Colonic mucosa (tissue), 4 donors: ENCODE data around the gene LAMP5. TPM values are rescaled to one million over a fixed set of nuclear protein-coding genes. Genes with fewer than 3 reads are reported as not detected.

ENCODE experiments used
- DNase-seq: peaks from one replicate; pipeline ENCODE4 v3.0.0-alpha.2; 2020
- H3K27ac ChIP-seq: fragments of 200-600 bp; one replicate; pipeline ENCODE4 v1.8.0; 2021
- H3K27me3 ChIP-seq: fragments of 200-600 bp; one replicate; pipeline ENCODE4 v1.8.0; 2021
- H3K36me3 ChIP-seq: fragments of 200-600 bp; one replicate; pipeline ENCODE4 v1.8.0; 2021
- H3K4me1 ChIP-seq: fragments of 200-600 bp; one replicate; pipeline ENCODE4 v1.8.0; 2021; ENCODE audit warnings: mild to moderate bottlenecking
- H3K4me3 ChIP-seq: fragments of 200-600 bp; one replicate; pipeline ENCODE4 v1.8.0; 2021
- H3K9ac ChIP-seq, 2 donors: one replicate each; pipeline ENCODE4 v1.7.0; 2013; ENCODE audit warnings: control low read depth in 2 of 2, low read depth in 2 of 2, low read length in 2 of 2
- H3K9me3 ChIP-seq: fragments of 200-600 bp; one replicate; pipeline ENCODE4 v1.8.0; 2021
- CTCF ChIP-seq: fragments of 200-600 bp; IDR thresholded peaks from one replicate; pipeline ENCODE4 v1.8.0; 2022; ENCODE audit warnings: antibody characterized with exemption, mild to moderate bottlenecking
- intact Hi-C: fragments of 100-400 bp; cut with DNase I; formaldehyde crosslinking; loops from one replicate; pipeline ENCODE4 v1.14.1; 2022
- total RNA-seq, 2 donors: library from RNA; stranded (reverse); fragmentation: NEBNext Ultra II Directional in 1 of 2; extraction: Animal tissue kit (Norgen Biotek cat#: 25700) in 1 of 2; gene quantifications; one replicate each; pipeline ENCODE4 v1.2.1, GENCODE V29; 2021
- donor health status: healthy.
- donor health status: DM: no; HTN: no; CAD: no.
- donor health status: DM: no; HTN: no; CAD: no.

Gene LAMP5
- total RNA-seq, 2 donors from 2014 or later: 0.30 to 0.32 TPM

GRCh38 chr20:9532069-9532838 is 17.9 kb downstream of the LAMP5 start:
- Histone ChIP-seq H3K36me3 (no peaks in the 10 kb centered on the region), H3K27me3 (no peaks in the 10 kb centered on the region), H3K27ac (no peak overlapping the region), H3K4me1 (no peaks in the 10 kb centered on the region), H3K4me3 (no peak overlapping the region), H3K9ac (no peak overlapping the region), H3K9me3 (no peaks in the 10 kb centered on the region)
- DNase-seq: no peak
- intact Hi-C loops: no loop called here
- no peak for TF ChIP-seq CTCF

DNA sequence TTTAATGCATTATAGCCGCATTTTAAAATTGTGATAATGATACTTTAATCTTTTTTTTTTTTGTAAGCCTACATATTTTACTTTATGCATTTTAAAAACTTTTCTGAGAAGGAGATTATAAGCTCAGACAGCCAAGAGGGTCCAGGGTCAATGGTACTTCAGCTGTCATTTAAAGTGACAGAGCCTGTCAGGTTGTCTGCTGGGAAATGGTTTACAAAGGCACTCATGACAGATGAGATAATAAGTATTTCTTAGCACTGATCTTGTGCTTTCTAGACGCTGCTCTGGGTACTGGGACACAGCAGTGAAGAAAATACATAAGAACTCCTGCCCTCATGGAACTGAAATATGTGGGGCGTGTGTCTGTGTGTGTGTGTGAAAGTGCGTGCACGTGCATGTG is 19.6 kb downstream of the LAMP5 start:
- H3K4me1 ChIP-seq: no peaks in the 10 kb centered on the region
- no peak overlapping the region for H3K4me3 ChIP-seq
- H3K27ac ChIP-seq: no peak overlapping the region
- intact Hi-C loops: no loop called here
- no peaks in the 10 kb centered on the region for H3K9me3 ChIP-seq
- H3K9ac ChIP-seq: no peak overlapping the region
- DNase-seq: no peak
- no peaks in the 10 kb centered on the region for H3K36me3 ChIP-seq
- no peaks in the 10 kb centered on the region for H3K27me3 ChIP-seq
- TF ChIP-seq CTCF: no peak

DNA sequence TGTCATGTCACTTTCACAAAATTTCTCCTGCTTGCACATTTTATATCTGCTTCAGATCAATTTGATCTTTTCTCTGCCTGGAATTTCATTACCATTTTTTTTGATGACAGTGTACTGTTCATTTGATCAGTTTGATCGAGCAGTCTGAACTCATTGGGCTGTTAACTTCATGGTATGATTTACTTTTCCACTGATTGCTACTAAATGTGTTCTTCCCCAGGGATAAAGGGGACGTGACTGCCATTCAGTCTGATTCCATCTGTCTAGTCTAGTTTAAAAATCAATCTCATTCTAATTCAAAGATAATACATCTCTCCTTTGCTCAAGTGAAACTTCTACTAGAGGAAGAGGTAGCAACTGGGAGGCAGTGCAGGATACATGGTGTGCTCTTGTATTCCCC is 21.1 kb downstream of the LAMP5 start:
- TF ChIP-seq CTCF: no peak
- H3K4me3 ChIP-seq: no peak overlapping the region
- H3K9ac ChIP-seq: no peak overlapping the region
- H3K9me3 ChIP-seq: no peaks in the 10 kb centered on the region
- H3K36me3 ChIP-seq: no peaks in the 10 kb centered on the region
- no peaks in the 10 kb centered on the region for H3K27me3 ChIP-seq
- no peak for DNase-seq
- intact Hi-C loops: no loop called here
- no peak overlapping the region for H3K27ac ChIP-seq
- H3K4me1 ChIP-seq: no peaks in the 10 kb centered on the region

DNA sequence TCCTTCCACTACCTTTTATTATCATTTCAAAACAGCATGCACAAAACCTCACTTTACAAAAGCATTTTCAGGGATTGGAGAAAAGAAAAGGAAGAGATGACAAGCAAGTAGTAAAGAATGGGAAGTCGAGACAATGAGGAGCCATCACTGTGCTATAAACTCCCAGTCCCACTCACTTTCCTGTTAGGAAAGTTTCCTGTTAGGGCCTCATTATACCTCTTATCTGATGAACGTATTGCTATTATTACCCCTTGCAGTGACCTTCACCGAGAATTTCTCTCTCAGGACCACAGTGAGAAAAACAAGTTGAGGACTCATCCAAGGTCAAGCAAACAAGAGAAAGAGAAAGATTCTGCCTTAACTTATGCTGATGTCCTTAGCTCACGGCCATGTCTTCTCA is 28.8 kb downstream of the LAMP5 start:
- Histone ChIP-seq H3K4me1 (no peaks in the 10 kb centered on the region), H3K9ac (no peak overlapping the region), H3K27ac (no peak overlapping the region), H3K9me3 (no peaks in the 10 kb centered on the region), H3K27me3 (no peaks in the 10 kb centered on the region), H3K4me3 (no peak overlapping the region), H3K36me3 (no peaks in the 10 kb centered on the region)
- intact Hi-C loops: no loop called here
- TF ChIP-seq CTCF: no peak
- no peak for DNase-seq

DNA sequence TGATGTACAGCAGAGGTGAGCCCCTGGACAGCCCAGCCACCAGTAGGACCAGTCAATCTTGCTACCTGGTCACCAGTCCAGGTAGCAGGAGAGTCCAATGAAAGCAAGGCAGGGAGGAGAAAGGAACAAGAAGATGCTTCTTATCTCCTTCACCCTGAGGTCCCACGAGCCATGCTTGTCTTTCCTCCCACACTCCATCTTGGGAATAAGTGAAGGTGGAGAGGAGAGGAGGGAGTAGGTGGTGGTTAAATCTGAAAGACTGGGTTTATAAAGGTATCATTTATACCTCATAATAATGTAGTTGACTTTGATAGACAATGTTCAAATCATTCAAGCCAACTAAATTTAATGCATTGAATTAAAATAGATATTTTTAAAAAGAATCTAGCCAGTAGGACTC is 35.9 kb downstream of the LAMP5 start:
- no peak for TF ChIP-seq CTCF
- DNase-seq: no peak
- no peaks in the 10 kb centered on the region for H3K27me3 ChIP-seq
- H3K9me3 ChIP-seq: no peaks in the 10 kb centered on the region
- no peak overlapping the region for H3K9ac ChIP-seq
- intact Hi-C loops: no loop called here
- no peaks in the 10 kb centered on the region for H3K4me1 ChIP-seq
- no peak overlapping the region for H3K4me3 ChIP-seq
- H3K27ac ChIP-seq: no peak overlapping the region
- H3K36me3 ChIP-seq: no peaks in the 10 kb centered on the region
